G401.6 (cell line): ENCODE data around the gene TTC9C.
"Not testable (repeated sequence)": the region's sequence is repeated elsewhere in the genome, so short reads cannot be mapped to it uniquely, and the experiment has no call there.

ENCODE experiments used
- FAIRE-seq: peaks from 2 replicates; lab custom pipeline; 2012; peaks lifted over from hg19 to GRCh38; lab: Jason Lieb, UNC

The TTC9C gene

GRCh38 chr11:62710001-62710345, 18.3 kb upstream of the TTC9C start:
- FAIRE-seq: no peak

- no peak for FAIRE-seq
Observed at GRCh38 chr11:62712276-62712812, 15.9 kb upstream of the TTC9C start.

GRCh38 chr11:62712861-62713260, 15.4 kb upstream of the TTC9C start:
- FAIRE-seq: no peak

GRCh38 chr11:62713343-62713742, 14.9 kb upstream of the TTC9C start:
- no peak for FAIRE-seq

- FAIRE-seq: no peak
Observed at GRCh38 chr11:62715150-62716130, 12.8 kb upstream of the TTC9C start.

- no peak for FAIRE-seq
Observed at GRCh38 chr11:62716206-62716605, 12.1 kb upstream of the TTC9C start.

- no peak for FAIRE-seq
Observed at GRCh38 chr11:62716816-62717215, 11.5 kb upstream of the TTC9C start.

- FAIRE-seq: no peak
Observed at GRCh38 chr11:62719302-62719978, 8.8 kb upstream of the TTC9C start.

- FAIRE-seq: peak; percentile 46
Observed at GRCh38 chr11:62721994-62722393, 6.3 kb upstream of the TTC9C start.

GRCh38 chr11:62724171-62724570, 4.1 kb upstream of the TTC9C start:
- FAIRE-seq: no peak

GRCh38 chr11:62725646-62726045, 2.6 kb upstream of the TTC9C start:
- no peak for FAIRE-seq

GRCh38 chr11:62726156-62726914, 2.0 kb upstream of the TTC9C start:
- no peak for FAIRE-seq

- FAIRE-seq: no peak
Observed at GRCh38 chr11:62726915-62727164, 1.4 kb upstream of the TTC9C start.

GRCh38 chr11:62727165-62727871, 968 bp upstream of the TTC9C start, which contains the start of gene HNRNPUL2:
Gene HNRNPUL2 (minus strand): TSS chr11:62727457. CDS start chr11:62727156, 301 bp downstream.
- FAIRE-seq: no peak

GRCh38 chr11:62727872-62728170, 465 bp upstream of the TTC9C start:
- FAIRE-seq: peak; percentile 97

- not testable (repeated sequence) for FAIRE-seq
Observed at GRCh38 chr11:62730076-62730475, 1.8 kb downstream of the TTC9C start.

- peak; percentile 45 for FAIRE-seq
Observed at GRCh38 chr11:62732830-62733229, 4.5 kb downstream of the TTC9C start.

- no peak for FAIRE-seq
Observed at GRCh38 chr11:62737196-62737595, 8.9 kb downstream of the TTC9C start.

- no peak for FAIRE-seq
Observed at GRCh38 chr11:62747475-62748160, 19.3 kb downstream of the TTC9C start.

- not testable (repeated sequence) for FAIRE-seq
Observed at GRCh38 chr11:62749931-62750330, 21.6 kb downstream of the TTC9C start.

GRCh38 chr11:62752177-62752785, 24.0 kb downstream of the TTC9C start:
- no peak for FAIRE-seq
